Hepatocyte (in vitro differentiated cells): ENCODE data around the gene ZNF189. TPM values are rescaled to one million over a fixed set of nuclear protein-coding genes. Genes with fewer than 3 reads are reported as not detected.

ENCODE experiments used
- DNase-seq: peaks from one replicate; pipeline ENCODE4 v3.0.0-alpha.2; 2016; ENCODE audit warnings: low spot score
- H2AFZ ChIP-seq: fragments of 200-600 bp; sonication (generic); 2 replicates; pipeline ENCODE4 v1.6.0; 2016; ENCODE audit warnings: antibody characterized with exemption, mild to moderate bottlenecking
- H3K27ac ChIP-seq: fragments of 200-600 bp; sonication (generic); 2 replicates; pipeline ENCODE4 v1.5.1; 2016; ENCODE audit warnings: mild to moderate bottlenecking
- H3K27me3 ChIP-seq: fragments of 200-600 bp; sonication (generic); 2 replicates; pipeline ENCODE4 v1.6.1; 2016
- H3K36me3 ChIP-seq: fragments of 200-600 bp; sonication (generic); replicated peaks from 2 replicates; pipeline ENCODE4 v1.5.1; 2016; ENCODE audit warnings: low read depth; ENCODE audit not compliant: insufficient read depth
- H3K4me1 ChIP-seq: fragments of 200-600 bp; sonication (generic); 2 replicates; pipeline ENCODE4 v1.5.1; 2016; ENCODE audit warnings: mild to moderate bottlenecking, moderate library complexity; ENCODE audit not compliant: insufficient read depth
- H3K4me2 ChIP-seq: fragments of 200-600 bp; sonication (generic); 2 replicates; pipeline ENCODE4 v1.6.0; 2016
- H3K4me3 ChIP-seq: fragments of 200-600 bp; sonication (generic); 2 replicates; pipeline ENCODE4 v1.5.1; 2016; ENCODE audit warnings: mild to moderate bottlenecking
- H3K79me2 ChIP-seq: fragments of 200-600 bp; sonication (generic); 2 replicates; pipeline ENCODE4 v1.6.0; 2017; ENCODE audit warnings: mild to moderate bottlenecking
- H3K9me2 ChIP-seq: fragments of 200-600 bp; sonication (generic); replicated peaks from 2 replicates; pipeline ENCODE4 v1.6.0; 2017; ENCODE audit warnings: mild to moderate bottlenecking; ENCODE audit not compliant: insufficient read depth
- H3K9me3 ChIP-seq: fragments of 200-600 bp; sonication (generic); 2 replicates; pipeline ENCODE4 v1.5.1; 2016; ENCODE audit warnings: low read depth, mild to moderate bottlenecking
- H4K20me1 ChIP-seq: fragments of 200-600 bp; sonication (generic); 2 replicates; pipeline ENCODE4 v1.6.0; 2016; ENCODE audit warnings: mild to moderate bottlenecking; ENCODE audit not compliant: insufficient read depth, poor library complexity, severe bottlenecking
- CTCF ChIP-seq: fragments of 200-600 bp; sonication (generic); IDR thresholded peaks from 2 replicates; pipeline ENCODE4 v1.5.1; 2016; ENCODE audit warnings: antibody characterized with exemption, mild to moderate bottlenecking; ENCODE audit not compliant: poor library complexity
- EZH2 ChIP-seq: fragments of 200-600 bp; sonication (generic); IDR thresholded peaks from 2 replicates; pipeline ENCODE4 v1.6.1; 2016; ENCODE audit warnings: antibody characterized with exemption, mild to moderate bottlenecking, borderline replicate concordance
- EZH2phosphoT487 ChIP-seq: fragments of 200-600 bp; sonication (generic); IDR thresholded peaks from one replicate; pipeline ENCODE4 v1.6.1; 2018; ENCODE audit warnings: antibody characterized with exemption, mild to moderate bottlenecking, low read depth, moderate library complexity; ENCODE audit not compliant: unreplicated experiment, severe bottlenecking
- WGBS: methylation state at CpG from one replicate; pipeline ENCODE4 v1.1.6; 2016; ENCODE audit warnings: low lambda C conversion rate; ENCODE audit errors: missing lambda C conversion rate; 5-methylcytosine and 5-hydroxymethylcytosine counted together
- polyA plus RNA-seq: library from polyadenylated mRNA; unstranded; fragments of >200 nt; fragmentation: Nextera tagmentation; extraction: Ambion mirVana; gene quantifications from 2 replicates; pipeline ENCODE4 v1.2.1, GENCODE V29; 2016
- total RNA-seq: library from RNA; depleted of rRNA; stranded (reverse); fragments of >200 nt; gene quantifications from 2 replicates; pipeline ENCODE4 v1.2.3, GENCODE V29; 2014

The ZNF189 gene
- total and polyA plus RNA-seq, 2 experiments from 2014 or later, result 13.6 to 60.3 TPM

GRCh38 chr9:101417977-101418376, 19.3 kb downstream of the ZNF189 start:
- Histone ChIP-seq H3K27ac (no peak overlapping the region), H3K27me3 (no peaks in the 10 kb centered on the region), H3K4me1 (no peaks in the 10 kb centered on the region), H3K36me3 (no peaks in the 10 kb centered on the region), H3K4me2 (no peak overlapping the region), H3K9me2 (no peaks in the 10 kb centered on the region), H2AFZ (no peak overlapping the region), H4K20me1 (no peaks in the 10 kb centered on the region), H3K79me2 (no peaks in the 10 kb centered on the region), H3K4me3 (no peak overlapping the region), H3K9me3 (peaks cover 15% of the 10 kb centered on the region)
- TF ChIP-seq CTCF (no peak), EZH2 (no peak), EZH2phosphoT487 (no peak)
- no peak for DNase-seq

GRCh38 chr9:101418518-101419430, 20.1 kb downstream of the ZNF189 start:
- no peak for DNase-seq
- Histone ChIP-seq H4K20me1 (no peaks in the 10 kb centered on the region), H3K9me3 (peaks cover 7% of the 10 kb centered on the region), H3K27ac (no peak overlapping the region), H3K4me3 (no peak overlapping the region), H3K4me2 (no peak overlapping the region), H2AFZ (no peak overlapping the region), H3K27me3 (no peaks in the 10 kb centered on the region), H3K36me3 (no peaks in the 10 kb centered on the region), H3K9me2 (no peaks in the 10 kb centered on the region), H3K79me2 (no peaks in the 10 kb centered on the region), H3K4me1 (no peaks in the 10 kb centered on the region)
- TF ChIP-seq EZH2, result no peak
- no peak for TF ChIP-seq EZH2phosphoT487
- no peak for TF ChIP-seq CTCF
- whole genome bisulfite sequencing, result 77% methylated on average over 7 of the region's 7 CpGs

- Histone ChIP-seq H3K27ac (no peak overlapping the region), H3K4me1 (no peaks in the 10 kb centered on the region)
- TF ChIP-seq EZH2phosphoT487 (no peak), CTCF (no peak), EZH2 (no peak)
These were observed 21.2 kb downstream of the ZNF189 start for GRCh38 chr9:101419863-101420262.

More at GRCh38 chr9:101419863-101420262, 21.2 kb downstream of the ZNF189 start:
- DNase-seq, result no peak
- Histone ChIP-seq H3K27me3 (no peaks in the 10 kb centered on the region), H3K4me2 (no peak overlapping the region), H3K9me2 (no peaks in the 10 kb centered on the region), H3K4me3 (no peak overlapping the region), H4K20me1 (no peaks in the 10 kb centered on the region), H2AFZ (no peak overlapping the region), H3K36me3 (no peaks in the 10 kb centered on the region), H3K79me2 (no peaks in the 10 kb centered on the region), H3K9me3 (peaks cover under 1% of the 10 kb centered on the region)
- WGBS, result 80% methylated on average over 2 of the region's 2 CpGs
